Astrocyte (in vitro differentiated cells and primary cell): Measurements from ENCODE around the gene YBX2. TPM values are rescaled to one million over a fixed set of nuclear protein-coding genes. Genes with fewer than 3 reads are reported as not detected.

Experiments used
- DNase-seq: peaks from one replicate; pipeline ENCODE4 v3.0.0-alpha.2; 2010; ENCODE audit warnings: low read depth
- FAIRE-seq: peaks from 2 replicates; lab custom pipeline; 2011; peaks lifted over from hg19 to GRCh38; lab: Jason Lieb, UNC
- H2AFZ ChIP-seq: 2 replicates; pipeline ENCODE4 v1.6.0; 2012; ENCODE audit warnings: low read depth, low read length, inconsistent platforms
- H3K27ac ChIP-seq: 2 replicates; pipeline ENCODE4 v1.5.1; 2011; ENCODE audit warnings: low read depth, low read length, inconsistent platforms
- H3K27me3 ChIP-seq: 2 replicates; pipeline ENCODE4 v1.6.0; 2011; ENCODE audit warnings: low read length, inconsistent platforms; ENCODE audit not compliant: insufficient read depth
- H3K36me3 ChIP-seq: 2 replicates; pipeline ENCODE4 v1.5.1; 2011; ENCODE audit warnings: low read length, inconsistent platforms; ENCODE audit not compliant: insufficient read depth
- H3K4me1 ChIP-seq: 2 replicates; pipeline ENCODE4 v1.5.1; 2011; ENCODE audit warnings: low read length, inconsistent platforms; ENCODE audit not compliant: insufficient read depth
- H3K4me2 ChIP-seq: 2 replicates; pipeline ENCODE4 v1.6.0; 2012; ENCODE audit warnings: low read length, inconsistent platforms
- H3K4me3 ChIP-seq: 2 replicates; pipeline ENCODE4 v1.5.1; 2011; ENCODE audit warnings: low read depth, mild to moderate bottlenecking, low read length, inconsistent platforms; ENCODE audit not compliant: insufficient read depth
- H3K79me2 ChIP-seq: 2 replicates; pipeline ENCODE4 v1.6.0; 2012; ENCODE audit warnings: mild to moderate bottlenecking, low read length, inconsistent platforms; ENCODE audit not compliant: insufficient read depth
- H3K9ac ChIP-seq: 2 replicates; pipeline ENCODE4 v1.6.0; 2012; ENCODE audit warnings: mild to moderate bottlenecking, low read length, inconsistent platforms
- H3K9me3 ChIP-seq: 2 replicates; pipeline ENCODE4 v1.5.1; 2012; ENCODE audit warnings: low read depth, mild to moderate bottlenecking, low read length, inconsistent platforms; ENCODE audit not compliant: insufficient read depth
- H4K20me1 ChIP-seq: 2 replicates; pipeline ENCODE4 v1.6.0; 2012; ENCODE audit warnings: low read length, inconsistent platforms; ENCODE audit not compliant: insufficient read depth
- H3K27ac Mint-ChIP-seq: one replicate; pipeline ENCODE4 v1.8.0; 2021; ENCODE audit warnings: mild to moderate bottlenecking, mixed read lengths; ENCODE audit not compliant: unreplicated experiment
- H3K27me3 Mint-ChIP-seq: one replicate; pipeline ENCODE4 v1.8.0; 2021; ENCODE audit warnings: low read depth, mixed read lengths; ENCODE audit not compliant: unreplicated experiment
- H3K36me3 Mint-ChIP-seq: one replicate; pipeline ENCODE4 v1.8.0; 2021; ENCODE audit warnings: low read depth, mixed read lengths; ENCODE audit not compliant: unreplicated experiment
- H3K4me1 Mint-ChIP-seq: one replicate; pipeline ENCODE4 v1.8.0; 2021; ENCODE audit warnings: low read depth, mixed read lengths; ENCODE audit not compliant: unreplicated experiment
- H3K4me3 Mint-ChIP-seq: one replicate; pipeline ENCODE4 v1.8.0; 2021; ENCODE audit warnings: mild to moderate bottlenecking, moderate library complexity, mixed read lengths; ENCODE audit not compliant: unreplicated experiment
- H3K9me3 Mint-ChIP-seq: one replicate; pipeline ENCODE4 v1.8.0; 2021; ENCODE audit warnings: mild to moderate bottlenecking, mixed read lengths; ENCODE audit not compliant: unreplicated experiment
- CTCF ChIP-seq: IDR thresholded peaks from 2 replicates; pipeline ENCODE4 v1.5.1; 2011; ENCODE audit warnings: low read depth, mild to moderate bottlenecking, inconsistent platforms, low read length, moderate library complexity; ENCODE audit not compliant: insufficient read depth
- EZH2 ChIP-seq: IDR thresholded peaks from 2 replicates; pipeline ENCODE4 v1.6.1; 2012; ENCODE audit warnings: mild to moderate bottlenecking, low read length, inconsistent platforms; ENCODE audit not compliant: insufficient read depth
- total RNA-seq: library from RNA; stranded (reverse); gene quantifications from 2 replicates; pipeline ENCODE4 v1.2.1, GENCODE V29; 2021

YBX2 gene
- total RNA-seq, 1 donor from 2014 or later = 0.86 TPM

GRCh38 chr17:7312432-7313087, 18.1 kb upstream of the YBX2 start:
- no peak for FAIRE-seq
- Histone ChIP-seq H2AFZ (no peak overlapping the region), H3K9me3 (no peaks in the 10 kb centered on the region), H3K36me3 (peaks cover 44% of the 10 kb centered on the region), H3K4me1 (peaks cover 35% of the 10 kb centered on the region), H3K27me3 (no peaks in the 10 kb centered on the region), H3K9ac (no peak overlapping the region), H3K79me2 (peaks cover 64% of the 10 kb centered on the region), H3K27ac (no peak overlapping the region), H3K4me2 (peak overlapping the region; percentile 95), H3K4me3 (no peak overlapping the region), H4K20me1 (peaks cover 66% of the 10 kb centered on the region)
- Mint-ChIP-seq H3K4me1 (peaks cover 50% of the 10 kb centered on the region), H3K36me3 (peaks cover 23% of the 10 kb centered on the region), H3K27me3 (no peaks in the 10 kb centered on the region), H3K27ac (peak overlapping the region; percentile 36), H3K4me3 (peak overlapping the region; percentile 78), H3K9me3 (no peaks in the 10 kb centered on the region)
- no peak for DNase-seq
- TF ChIP-seq EZH2 (no peak), CTCF (no peak)

GRCh38 chr17:7311110-7311705, 16.8 kb upstream of the YBX2 start:
- peaks cover 44% of the 10 kb centered on the region for H3K36me3 ChIP-seq
- peaks cover 47% of the 10 kb centered on the region for H3K4me1 Mint-ChIP-seq
- H3K4me2 ChIP-seq = peak overlapping the region; percentile 31
- peak overlapping the region; percentile 54 for H3K27ac Mint-ChIP-seq
- H3K36me3 Mint-ChIP-seq = peaks cover 22% of the 10 kb centered on the region
- peak overlapping the region; percentile 4 for H3K9ac ChIP-seq
- no peaks in the 10 kb centered on the region for H3K27me3 ChIP-seq
- H3K27ac ChIP-seq = no peak overlapping the region
- peak overlapping the region; percentile 97 for H3K4me3 Mint-ChIP-seq
- peaks cover 66% of the 10 kb centered on the region for H3K79me2 ChIP-seq
- no peak for TF ChIP-seq EZH2
- TF ChIP-seq CTCF = no peak
- H3K9me3 ChIP-seq = no peaks in the 10 kb centered on the region
- no peaks in the 10 kb centered on the region for H3K9me3 Mint-ChIP-seq
- H3K27me3 Mint-ChIP-seq = no peaks in the 10 kb centered on the region
- H3K4me3 ChIP-seq = no peak overlapping the region
- FAIRE-seq = no peak
- no peak for DNase-seq
- no peak overlapping the region for H2AFZ ChIP-seq
- peaks cover 66% of the 10 kb centered on the region for H4K20me1 ChIP-seq
- H3K4me1 ChIP-seq = peaks cover 39% of the 10 kb centered on the region

GRCh38 chr17:7309628-7310027, 15.2 kb upstream of the YBX2 start:
- H3K27ac ChIP-seq = no peak overlapping the region
- no peak for FAIRE-seq

More at GRCh38 chr17:7309628-7310027, 15.2 kb upstream of the YBX2 start:
- Mint-ChIP-seq H3K36me3 (peaks cover 22% of the 10 kb centered on the region), H3K4me3 (peak overlapping the region; percentile 97), H3K4me1 (peaks cover 47% of the 10 kb centered on the region), H3K9me3 (no peaks in the 10 kb centered on the region), H3K27me3 (no peaks in the 10 kb centered on the region), H3K27ac (peak overlapping the region; percentile 91)
- Histone ChIP-seq H3K4me1 (peaks cover 32% of the 10 kb centered on the region), H3K27me3 (no peaks in the 10 kb centered on the region), H3K4me2 (peak overlapping the region; percentile 89), H3K36me3 (peaks cover 44% of the 10 kb centered on the region), H3K79me2 (peaks cover 66% of the 10 kb centered on the region), H2AFZ (no peak overlapping the region), H4K20me1 (peaks cover 63% of the 10 kb centered on the region), H3K4me3 (peak overlapping the region; percentile 87), H3K9me3 (no peaks in the 10 kb centered on the region), H3K9ac (peak overlapping the region; percentile 98)
- DNase-seq = no peak
- TF ChIP-seq EZH2 = no peak
